OCI-M2 (cell line): Measurements from ENCODE around the gene SYT8.
"Not testable (repeated sequence)": the region's sequence is repeated elsewhere in the genome, so short reads cannot be mapped to it uniquely, and the experiment has no call there.

Source experiments
- DNase-seq: peaks from one replicate; lab custom pipeline; 2025; ENCODE audit not compliant: unreplicated experiment; lab: John Stamatoyannopoulos, UW

The SYT8 gene

GRCh38 chr11:1883346-1884302, 48.8 kb downstream of the SYT8 start:
- no peak for DNase-seq

- no peak for DNase-seq
Measured at GRCh38 chr11:1884303-1884700, 49.5 kb downstream of the SYT8 start.

- DNase-seq, result not testable (repeated sequence)
Measured at GRCh38 chr11:1886551-1886950, 51.8 kb downstream of the SYT8 start.
